AG09309 (cell line): ENCODE results near the gene EVL.

Source experiments
- DNase-seq: peaks from one replicate; pipeline ENCODE4 v3.0.0-alpha.2; 2010; ENCODE audit warnings: low read depth
- H3K4me3 ChIP-seq: 2 replicates; pipeline ENCODE4 v1.5.1; 2011; ENCODE audit warnings: mild to moderate bottlenecking, low read depth, low read length, moderate library complexity; ENCODE audit not compliant: control insufficient read depth
- CTCF ChIP-seq: IDR thresholded peaks from 2 replicates; pipeline ENCODE4 v1.5.1; 2011; ENCODE audit warnings: mild to moderate bottlenecking, low read depth, low read length, inconsistent platforms; ENCODE audit not compliant: insufficient read depth, control insufficient read depth; ENCODE audit errors: missing control alignments

EVL gene

DNA sequence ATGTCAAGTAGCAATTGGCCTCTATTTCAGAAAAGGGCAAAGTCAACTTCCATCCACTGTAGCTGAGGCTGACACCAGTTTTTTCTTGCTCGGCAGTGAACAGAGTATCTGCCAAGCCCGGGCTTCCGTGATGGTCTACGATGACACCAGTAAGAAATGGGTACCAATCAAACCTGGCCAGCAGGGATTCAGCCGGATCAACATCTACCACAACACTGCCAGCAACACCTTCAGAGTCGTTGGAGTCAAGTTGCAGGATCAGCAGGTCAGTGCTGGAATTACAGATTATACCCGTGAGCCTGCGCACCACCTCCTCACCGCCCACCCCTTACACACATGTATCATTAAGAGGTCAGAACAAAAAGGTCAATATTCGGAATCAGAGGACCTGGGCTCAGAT is 19.4 kb downstream of the EVL start:
- no peak overlapping the region for H3K4me3 ChIP-seq
- no peak for DNase-seq
- no peak for TF ChIP-seq CTCF

DNA sequence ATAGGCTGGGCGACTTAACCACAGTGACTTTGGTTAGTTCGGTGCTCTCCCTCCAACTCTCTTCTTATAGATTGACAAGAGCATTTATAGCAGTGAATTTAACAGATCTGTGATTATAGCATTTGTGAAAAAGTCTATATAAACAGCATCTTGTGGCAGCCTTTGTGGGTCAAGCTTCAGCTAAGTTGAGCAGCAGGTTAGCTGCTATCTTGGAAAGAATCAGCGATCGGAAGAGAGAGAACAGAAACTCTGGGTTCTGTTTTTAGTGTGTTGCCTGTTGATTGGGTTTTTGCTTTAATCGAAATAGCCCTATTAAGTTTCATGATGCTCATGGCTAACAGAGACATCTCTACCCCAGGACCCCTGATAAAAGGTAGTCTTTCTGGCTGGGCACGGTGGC is 20.2 kb downstream of the EVL start:
- no peak overlapping the region for H3K4me3 ChIP-seq
- TF ChIP-seq CTCF, result no peak
- no peak for DNase-seq

GRCh38 chr14:100086361-100086760 is 21.1 kb downstream of the EVL start:
- no peak overlapping the region for H3K4me3 ChIP-seq
- TF ChIP-seq CTCF, result no peak
- no peak for DNase-seq

DNA sequence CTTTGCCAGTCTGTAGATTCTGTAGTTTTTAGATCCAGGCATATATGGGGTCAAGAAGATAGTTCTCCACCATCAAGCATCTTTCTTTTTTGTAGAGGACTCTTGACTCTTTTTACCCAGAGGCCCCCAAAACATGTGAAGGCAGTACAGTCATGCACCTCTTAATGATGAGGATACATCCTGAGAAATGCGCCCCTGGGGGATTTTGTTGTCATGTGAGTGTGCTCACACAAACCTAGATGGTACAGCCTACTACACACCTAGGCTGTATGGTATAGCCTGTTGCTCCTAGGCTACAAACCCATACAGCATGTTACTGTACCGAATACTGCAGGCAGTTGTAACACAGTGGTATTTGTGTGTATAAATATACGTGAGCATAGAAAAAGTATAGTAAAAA is 23.0 kb downstream of the EVL start:
- H3K4me3 ChIP-seq, result no peak overlapping the region
- TF ChIP-seq CTCF, result no peak
- no peak for DNase-seq

DNA sequence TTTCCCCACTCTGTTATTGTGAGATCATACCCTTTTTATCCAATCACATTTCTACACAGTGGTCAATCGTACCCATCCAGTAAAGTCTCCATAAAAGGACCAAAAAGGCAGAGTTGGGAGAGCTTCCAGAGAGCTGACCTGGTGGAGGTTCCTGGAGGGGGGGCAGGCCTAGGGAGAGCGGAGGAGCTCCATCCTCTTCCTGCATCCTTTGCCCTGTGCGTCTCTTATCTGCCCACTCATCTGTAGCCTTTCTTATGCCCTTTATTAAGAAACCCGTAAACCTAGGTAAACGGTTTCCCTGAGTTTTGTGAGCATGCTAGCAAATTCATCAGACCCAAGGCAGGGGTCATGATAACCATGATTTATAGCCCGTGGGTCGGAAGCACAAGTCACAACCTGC is 26.2 kb downstream of the EVL start:
- DNase-seq, result no peak
- no peak overlapping the region for H3K4me3 ChIP-seq
- no peak for TF ChIP-seq CTCF

GRCh38 chr14:100092832-100093231 is 27.6 kb downstream of the EVL start:
- DNase-seq, result no peak
- TF ChIP-seq CTCF, result no peak
- H3K4me3 ChIP-seq, result no peak overlapping the region

DNA sequence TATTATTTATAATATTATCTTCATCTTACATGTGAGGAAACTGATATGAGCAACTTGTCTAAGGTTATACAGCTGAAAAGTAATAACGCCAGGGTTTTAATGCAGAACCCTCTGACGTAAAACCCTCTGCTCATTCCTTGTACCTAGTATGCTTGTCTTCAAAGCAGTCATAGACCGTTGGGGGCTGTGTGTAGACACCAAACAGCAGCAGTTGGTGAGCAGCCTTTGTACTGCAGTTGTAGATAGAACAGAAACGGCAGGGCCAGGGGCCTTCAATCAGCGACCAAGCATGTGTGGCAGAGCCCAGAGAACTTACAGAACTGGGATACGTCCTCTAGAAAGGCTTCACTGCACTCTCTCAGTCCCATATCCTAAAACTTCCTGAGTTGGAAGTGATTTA is 28.1 kb downstream of the EVL start:
- no peak for DNase-seq
- no peak overlapping the region for H3K4me3 ChIP-seq
- TF ChIP-seq CTCF, result no peak
